PC-3 (cell line): ENCODE results near the gene CTDNEP1. TPM values are rescaled to one million over a fixed set of nuclear protein-coding genes. Genes with fewer than 3 reads are reported as not detected.

Experiments used
- ATAC-seq: fragments of 200-7000 bp; cut with Tn5 transposase; 2 replicates; pipeline ENCODE4 v1.9.1; 2020; ENCODE audit warnings: mild to moderate bottlenecking, moderate library complexity
- Bru-seq: library from RNA; stranded (reverse); fragments of 400-500 nt; gene quantifications from one replicate; lab custom pipeline; 2021; lab: Mats Ljungman, UMichigan
- BruChase-seq, 2 experiments: library from RNA; stranded (reverse); fragments of 400-500 nt; gene quantifications; one replicate each; lab custom pipeline; 2021; lab: Mats Ljungman, UMichigan
- BruUV-seq: library from RNA; stranded (reverse); fragments of 400-500 nt; replicated peaks from 2 replicates; lab custom pipeline; 2021; lab: Mats Ljungman, UMichigan
- CTCF ChIA-PET: fragments of 300-600 bp; sonication (Branson Sonifier 250); formaldehyde crosslinking; loops from one replicate; lab custom pipeline; 2022; ENCODE audit warnings: antibody characterized with exemption; lab: Charles Lee
- POLR2A ChIA-PET: fragments of 300-600 bp; sonication (Branson Sonifier 250); formaldehyde crosslinking; loops from one replicate; lab custom pipeline; 2022; ENCODE audit warnings: antibody characterized with exemption; ENCODE audit not compliant: unreplicated experiment; lab: Charles Lee
- DNase-seq: peaks from one replicate; pipeline ENCODE4 v3.0.0-alpha.2; 2015
- H2AFZ ChIP-seq: fragments of 300-600 bp; sonication (generic); 2 replicates; pipeline ENCODE4 v1.6.0; 2016; ENCODE audit warnings: antibody characterized with exemption, low read length
- H3F3A ChIP-seq: fragments of 300-600 bp; sonication (generic); one replicate; pipeline ENCODE4 v1.6.0; 2017; ENCODE audit warnings: antibody characterized with exemption, low read length, control low read depth, mild to moderate bottlenecking; ENCODE audit not compliant: unreplicated experiment
- H3K27ac ChIP-seq: fragments of 300-600 bp; sonication (generic); 2 replicates; pipeline ENCODE4 v1.5.1; 2016; ENCODE audit warnings: mild to moderate bottlenecking, low read length
- H3K27me3 ChIP-seq: fragments of 300-600 bp; sonication (generic); 2 replicates; pipeline ENCODE4 v1.6.1; 2016; ENCODE audit warnings: low read length, mixed read lengths
- H3K36me3 ChIP-seq: fragments of 300-600 bp; sonication (generic); 2 replicates; pipeline ENCODE4 v1.6.1; 2016; ENCODE audit warnings: low read depth, mixed run types, low read length, mixed read lengths
- H3K4me1 ChIP-seq: fragments of 300-600 bp; sonication (generic); 2 replicates; pipeline ENCODE4 v1.5.1; 2016; ENCODE audit warnings: low read length; ENCODE audit not compliant: insufficient read depth
- H3K4me2 ChIP-seq: fragments of 300-600 bp; sonication (generic); 2 replicates; pipeline ENCODE4 v1.6.0; 2016; ENCODE audit warnings: low read length
- H3K4me3 ChIP-seq: fragments of 300-600 bp; sonication (generic); 2 replicates; pipeline ENCODE4 v1.5.1; 2016; ENCODE audit warnings: mild to moderate bottlenecking, low read length, mixed read lengths
- H3K79me2 ChIP-seq: fragments of 300-600 bp; sonication (generic); 2 replicates; pipeline ENCODE4 v1.6.1; 2017; ENCODE audit warnings: low read length, mixed read lengths
- H3K9ac ChIP-seq: fragments of 300-600 bp; sonication (generic); 2 replicates; pipeline ENCODE4 v1.6.0; 2016; ENCODE audit warnings: mild to moderate bottlenecking, low read length
- H3K9me2 ChIP-seq: fragments of 300-600 bp; sonication (generic); replicated peaks from 2 replicates; pipeline ENCODE4 v1.6.1; 2016; ENCODE audit warnings: mixed run types, low read length, mixed read lengths
- H3K9me3 ChIP-seq: fragments of 300-600 bp; sonication (generic); 2 replicates; pipeline ENCODE4 v1.6.1; 2016; ENCODE audit warnings: low read length, mixed read lengths
- H4K20me1 ChIP-seq: fragments of 300-600 bp; sonication (generic); 2 replicates; pipeline ENCODE4 v1.6.1; 2016; ENCODE audit warnings: low read length, mixed read lengths
- CTCF ChIP-seq: fragments of 300-600 bp; sonication (generic); conservative IDR thresholded peaks from 2 replicates; pipeline ENCODE4 v1.5.1; 2017; ENCODE audit warnings: antibody characterized with exemption, low read depth, mild to moderate bottlenecking, low read length
- EZH2 ChIP-seq: fragments of 300-600 bp; sonication (generic); IDR thresholded peaks from one replicate; pipeline ENCODE4 v1.6.1; 2017; ENCODE audit warnings: antibody characterized with exemption, mild to moderate bottlenecking, low read length; ENCODE audit not compliant: unreplicated experiment
- EZH2phosphoT487 ChIP-seq: fragments of 300-600 bp; sonication (generic); IDR thresholded peaks from 2 replicates; pipeline ENCODE4 v1.6.1; 2018; ENCODE audit warnings: mild to moderate bottlenecking, antibody characterized with exemption, low read length, borderline replicate concordance
- intact Hi-C: fragments of 100-400 bp; cut with micrococcal nuclease; formaldehyde crosslinking; loops from 2 replicates; pipeline ENCODE4 v1.9.0; 2023
- long read RNA-seq: library from polyadenylated mRNA; unstranded; transcript quantifications from one replicate; pipeline ENCODE4 v2.0.0, GENCODE V29; 2021; ENCODE audit not compliant: unreplicated experiment
- total RNA-seq: library from RNA; depleted of rRNA; stranded (reverse); fragments of >200 nt; gene quantifications from 2 replicates; pipeline ENCODE4 v1.2.3, GENCODE V29; 2014; rRNA removed

CTDNEP1 gene
- 52.4 and 68.5 TPM in 2 replicates for total RNA-seq
- Bru-seq, nascent RNA, result percentile 79 among the genes with signal in this experiment
- BruChase-seq, experiment 1, labeled RNA remaining after a 6-hour chase, result percentile 95 among the genes with signal in this experiment
- BruChase-seq, experiment 2, labeled RNA remaining after a 2-hour chase, result percentile 89 among the genes with signal in this experiment
- long read RNA-seq, transcript CTDNEP1-210 (8 exons, 1,708 nt), result major isoform, 75 of 114 reads
- long read RNA-seq, partial matches to known transcripts, result 10 of 114 reads
- long read RNA-seq, other reads (novel, unspliced or antisense), result 25 of 114 reads

DNA sequence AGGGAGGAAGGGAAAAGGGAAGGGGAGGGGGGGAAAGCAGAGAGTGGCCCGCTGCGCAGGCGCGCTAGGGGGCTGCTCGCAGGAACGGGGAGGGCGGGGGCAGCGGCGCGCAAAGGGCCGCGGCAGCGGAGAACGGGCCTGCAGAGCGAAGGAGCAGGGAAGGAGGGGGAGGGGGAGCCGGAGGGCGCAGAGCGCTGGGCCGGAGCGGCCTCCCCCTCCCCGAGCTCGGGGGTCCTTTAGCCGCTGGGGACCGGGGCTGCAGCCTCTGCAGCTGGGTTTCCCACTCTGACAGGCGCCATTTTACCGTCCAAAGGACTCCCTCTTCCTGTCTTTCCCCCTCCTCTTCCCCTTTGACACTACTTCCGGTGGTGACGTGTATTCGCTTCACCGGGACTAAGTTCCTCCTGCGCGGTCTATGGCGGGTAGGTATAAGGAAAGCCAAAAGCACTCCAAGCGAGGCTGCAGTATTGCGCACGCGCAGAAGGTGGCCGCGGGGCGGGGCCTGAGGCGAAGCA, at the start of gene CTDNEP1:
Gene CTDNEP1 (minus strand): TSS at position 74 of the 515 bp plus-strand sequence. CDS start 438 bp downstream, outside the sequence.
- peak within 1 kb of the TSS; percentile 79 for H2AFZ ChIP-seq

DNA sequence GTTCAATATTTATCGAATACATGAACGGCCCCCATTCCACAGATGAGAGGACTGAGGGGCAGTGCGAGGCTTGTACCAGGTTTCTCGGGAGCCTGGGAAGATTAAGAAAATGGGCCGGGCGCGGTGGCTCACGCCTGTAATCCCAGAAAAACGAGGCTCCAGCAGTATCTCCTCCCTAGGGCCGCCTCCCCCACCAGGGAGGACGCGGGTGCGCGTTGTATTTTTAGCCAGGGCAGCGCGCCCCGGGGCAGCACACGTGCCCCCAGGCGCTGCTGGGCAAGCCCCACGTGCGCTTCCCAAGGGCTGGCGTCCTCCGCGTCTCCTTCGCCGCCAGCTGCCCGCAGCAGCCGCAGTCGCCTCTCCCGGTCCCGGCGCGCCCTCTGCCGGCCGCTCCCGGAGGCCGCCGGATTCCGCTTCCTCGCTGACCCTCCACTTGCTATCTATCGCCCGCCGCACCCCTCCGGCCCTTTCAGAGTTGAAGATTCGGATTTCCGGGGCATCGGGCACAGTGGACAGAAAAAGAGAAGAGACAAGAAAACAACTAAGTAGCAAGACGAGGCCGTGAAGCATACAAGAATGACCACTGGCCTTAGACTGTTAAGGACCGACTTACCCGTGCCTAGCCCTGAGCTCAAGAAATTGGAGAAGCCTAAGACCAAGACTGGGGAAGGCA, 44.8 kb upstream of the CTDNEP1 start:
- ChIA-PET POLR2A (interaction anchor here (0.6 kb wide), 1 partner anchor 11 kb away, joined by 3 read pairs; no protein-coding TSS in a partner anchor), CTCF (interaction anchor here (0.6 to 1.5 kb wide), 5 partner anchors 10 to 251 kb away, joined by 3 to 14 read pairs (median 4); partner anchors contain the start of gene SLC2A4)
- Histone ChIP-seq H3K27me3 (no peaks in the 10 kb centered on the region), H3K4me2 (peak overlapping the region; percentile 77), H3K79me2 (no peaks in the 10 kb centered on the region), H3K36me3 (no peaks in the 10 kb centered on the region), H3K4me3 (peak overlapping the region; percentile 46; the same call in 1 of the 2 replicates), H4K20me1 (no peaks in the 10 kb centered on the region), H3K9ac (no peak overlapping the region; the same call in 1 of the 2 replicates), H3K27ac (no peak overlapping the region), H3K9me2 (no peaks in the 10 kb centered on the region), H3F3A (no peaks in the 10 kb centered on the region), H3K9me3 (no peaks in the 10 kb centered on the region), H3K4me1 (peaks cover 7% of the 10 kb centered on the region; the same call in 1 of the 2 replicates), H2AFZ (peak overlapping the region; percentile 74)
- intact Hi-C loops, result loop anchor here (1.0 kb wide), 1 partner anchor 15 kb away; the partner anchor contains the start of gene SLC2A4
- DNase-seq (peak; percentile 83), ATAC-seq (peak; percentile 78)
- no peak for TF ChIP-seq EZH2
- TF ChIP-seq EZH2phosphoT487, result no peak
- TF ChIP-seq CTCF, result peak; percentile 86
- BruUV-seq, result no TSS peak

More for the DNA sequence above, at the start of gene CTDNEP1:
- Histone ChIP-seq H3K79me2 (peaks cover 76% of the 10 kb centered on the region), H3K9me2 (no peaks in the 10 kb centered on the region), H3K4me2 (peak within 1 kb of the TSS; percentile 95), H3K27me3 (no peaks in the 10 kb centered on the region), H3F3A (no peaks in the 10 kb centered on the region), H3K9me3 (no peaks in the 10 kb centered on the region), H4K20me1 (0 out of 2 replicates have a peak, but pooled peaks cover 5% of the 10 kb centered on the region), H3K36me3 (peaks cover 3% of the 10 kb centered on the region; the same call in 1 of the 2 replicates), H3K4me1 (peaks cover 21% of the 10 kb centered on the region), H3K9ac (peak within 1 kb of the TSS; percentile 96), H3K4me3 (peak within 1 kb of the TSS; percentile 92), H3K27ac (peak within 1 kb of the TSS; percentile 96)
- intact Hi-C loops, result loop anchor here (1.0 to 2.0 kb wide), 2 partner anchors 11 to 29 kb away; partner anchors contain the start of genes CLDN7 and SLC2A4
- ChIA-PET POLR2A (no interaction called here), CTCF (no interaction called here)
- DNase-seq (peak; percentile 98), ATAC-seq (peak; percentile 92)
- TF ChIP-seq EZH2, result no peak
- no peak for TF ChIP-seq CTCF
- no peak for TF ChIP-seq EZH2phosphoT487
- no TSS peak for BruUV-seq
